OCI-M2 (cell line): Measurements from ENCODE around the gene CIP2A.
A peak's percentile ranks its signal among the peaks of the same experiment; 100 is the strongest.
"Not testable (repeated sequence)": the region's sequence is repeated elsewhere in the genome, so short reads cannot be mapped to it uniquely, and the experiment has no call there.

Experiments used
- DNase-seq: peaks from one replicate; lab custom pipeline; 2025; ENCODE audit not compliant: unreplicated experiment; lab: John Stamatoyannopoulos, UW

Gene CIP2A

GRCh38 chr3:108589081-108589997, at the start of gene CIP2A, which contains the start of gene DZIP3:
CIP2A (minus strand) TSS chr3:108589438; CDS start chr3:108589375, 63 bp downstream.
DZIP3 (plus strand) TSS chr3:108589722; CDS start chr3:108605407, 15,685 bp downstream.
- peak; percentile 80 for DNase-seq

GRCh38 chr3:108629974-108630373, 40.7 kb upstream of the CIP2A start:
- DNase-seq = no peak

GRCh38 chr3:108623504-108623903, 34.3 kb upstream of the CIP2A start:
- no peak for DNase-seq

- DNase-seq = no peak
Observed at GRCh38 chr3:108620250-108620649, 31.0 kb upstream of the CIP2A start.

GRCh38 chr3:108616090-108616489, 26.9 kb upstream of the CIP2A start:
- DNase-seq = not testable (repeated sequence)

GRCh38 chr3:108610651-108611050, 21.4 kb upstream of the CIP2A start:
- DNase-seq = no peak

GRCh38 chr3:108608750-108609149, 19.5 kb upstream of the CIP2A start:
- DNase-seq = no peak

- no peak for DNase-seq
Observed at GRCh38 chr3:108605491-108605890, 16.3 kb upstream of the CIP2A start.

GRCh38 chr3:108605028-108605427, 15.8 kb upstream of the CIP2A start:
- no peak for DNase-seq

- no peak for DNase-seq
Observed at GRCh38 chr3:108603691-108604090, 14.5 kb upstream of the CIP2A start.

- DNase-seq = no peak
Observed at GRCh38 chr3:108602935-108603294, 13.7 kb upstream of the CIP2A start.

GRCh38 chr3:108602249-108602934, 13.2 kb upstream of the CIP2A start:
- DNase-seq = no peak

- no peak for DNase-seq
Observed at GRCh38 chr3:108599677-108600409, 10.6 kb upstream of the CIP2A start.

- no peak for DNase-seq
Observed at GRCh38 chr3:108598375-108598774, 9.1 kb upstream of the CIP2A start.

GRCh38 chr3:108595321-108595720, 6.1 kb upstream of the CIP2A start:
- no peak for DNase-seq

GRCh38 chr3:108590460-108590859, 1.2 kb upstream of the CIP2A start:
- no peak for DNase-seq

- no peak for DNase-seq
Observed at GRCh38 chr3:108589998-108590323, 723 bp upstream of the CIP2A start.

GRCh38 chr3:108588601-108589000, 637 bp downstream of the CIP2A start:
- DNase-seq = no peak

- no peak for DNase-seq
Observed at GRCh38 chr3:108578064-108578463, 11.2 kb downstream of the CIP2A start.

GRCh38 chr3:108569336-108569735, 19.9 kb downstream of the CIP2A start:
- no peak for DNase-seq

GRCh38 chr3:108566599-108566998, 22.6 kb downstream of the CIP2A start:
- DNase-seq = no peak

GRCh38 chr3:108565506-108565905, 23.7 kb downstream of the CIP2A start:
- DNase-seq = no peak
